ENCODE measurements around the gene PHETA1.

The PHETA1 gene

DNA sequence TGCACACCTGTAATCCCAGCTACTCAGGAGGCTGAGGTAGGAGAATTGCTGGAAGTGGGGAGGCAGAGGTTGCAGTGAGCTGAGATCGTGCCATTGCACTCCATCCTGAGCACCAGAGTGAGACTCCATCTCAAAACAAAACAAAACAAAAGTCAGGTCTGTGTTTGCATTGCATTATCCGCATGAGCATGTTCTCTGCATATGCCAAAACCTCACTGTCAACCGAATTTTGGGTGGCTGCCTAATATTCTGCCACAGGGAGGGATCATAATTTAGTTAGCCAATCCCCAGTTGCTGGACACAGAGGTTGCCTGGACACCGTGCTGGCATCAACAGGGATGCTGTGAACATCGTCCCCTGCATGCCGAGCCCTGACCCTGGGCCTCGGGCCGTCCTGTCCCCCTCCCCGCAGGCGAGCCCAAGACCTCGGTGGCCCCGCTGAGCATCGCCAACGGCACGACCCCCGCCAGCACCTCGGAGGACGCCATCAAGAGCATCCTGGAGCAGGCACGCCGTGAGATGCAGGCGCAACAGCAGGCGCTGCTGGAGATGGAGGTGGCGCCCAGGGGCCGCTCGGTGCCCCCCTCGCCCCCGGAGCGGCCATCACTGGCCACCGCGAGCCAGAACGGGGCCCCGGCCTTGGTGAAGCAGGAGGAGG, 49.2 kb downstream of the PHETA1 start:
- Histone ChIP-seq H3K79me2 (ENCODE audit: insufficient read depth, low read length) (no peaks in the 10 kb centered on the region), H3K9ac (ENCODE audit: low read length) (no peak overlapping the region), H4K20me1 (ENCODE audit: insufficient read depth, low read length) (no peaks in the 10 kb centered on the region), H3K27me3 (ENCODE audit: insufficient read depth, low read length) (no peaks in the 10 kb centered on the region), H3K9me3 (ENCODE audit: low read length) (no peaks in the 10 kb centered on the region), H3K4me1 (ENCODE audit: insufficient read depth, low read length, severe bottlenecking) (no peaks in the 10 kb centered on the region), H2AFZ (ENCODE audit: low read length) (no peak overlapping the region), H3K36me3 (ENCODE audit: insufficient read depth, low read length) (no peaks in the 10 kb centered on the region), H3K27ac (ENCODE audit: low read depth, low read length, poor library complexity, severe bottlenecking) (no peak overlapping the region), H3K9me2 (ENCODE audit: low read depth, low read length) (no peaks in the 10 kb centered on the region), H3K4me2 (ENCODE audit: low read length) (no peak overlapping the region), H3K4me3 (ENCODE audit: low read depth, low read length, poor library complexity, severe bottlenecking) (no peak overlapping the region), H3F3A (ENCODE audit: insufficient read depth, low read length) (no peaks in the 10 kb centered on the region)
- no peak for TF ChIP-seq EZH2 (IDR thresholded peaks at IDR 0.05; ENCODE audit: borderline replicate concordance, low read length)
- TF ChIP-seq, protein P1, sequence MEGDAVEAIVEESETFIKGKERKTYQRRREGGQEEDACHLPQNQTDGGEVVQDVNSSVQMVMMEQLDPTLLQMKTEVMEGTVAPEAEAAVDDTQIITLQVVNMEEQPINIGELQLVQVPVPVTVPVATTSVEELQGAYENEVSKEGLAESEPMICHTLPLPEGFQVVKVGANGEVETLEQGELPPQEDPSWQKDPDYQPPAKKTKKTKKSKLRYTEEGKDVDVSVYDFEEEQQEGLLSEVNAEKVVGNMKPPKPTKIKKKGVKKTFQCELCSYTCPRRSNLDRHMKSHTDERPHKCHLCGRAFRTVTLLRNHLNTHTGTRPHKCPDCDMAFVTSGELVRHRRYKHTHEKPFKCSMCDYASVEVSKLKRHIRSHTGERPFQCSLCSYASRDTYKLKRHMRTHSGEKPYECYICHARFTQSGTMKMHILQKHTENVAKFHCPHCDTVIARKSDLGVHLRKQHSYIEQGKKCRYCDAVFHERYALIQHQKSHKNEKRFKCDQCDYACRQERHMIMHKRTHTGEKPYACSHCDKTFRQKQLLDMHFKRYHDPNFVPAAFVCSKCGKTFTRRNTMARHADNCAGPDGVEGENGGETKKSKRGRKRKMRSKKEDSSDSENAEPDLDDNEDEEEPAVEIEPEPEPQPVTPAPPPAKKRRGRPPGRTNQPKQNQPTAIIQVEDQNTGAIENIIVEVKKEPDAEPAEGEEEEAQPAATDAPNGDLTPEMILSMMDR (IDR thresholded peaks at IDR 0.05; ENCODE audit: low read length) = no peak

- H3K4me1 ChIP-seq (ENCODE audit: insufficient read depth, low read length, severe bottlenecking) = no peaks in the 10 kb centered on the region
- no peak overlapping the region for H3K4me2 ChIP-seq (ENCODE audit: low read length)
- H3K9me2 ChIP-seq (ENCODE audit: low read depth, low read length) = no peaks in the 10 kb centered on the region
- no peaks in the 10 kb centered on the region for H3K27me3 ChIP-seq (ENCODE audit: insufficient read depth, low read length)
- H3F3A ChIP-seq (ENCODE audit: insufficient read depth, low read length) = no peaks in the 10 kb centered on the region
- H3K79me2 ChIP-seq (ENCODE audit: insufficient read depth, low read length) = no peaks in the 10 kb centered on the region
- H4K20me1 ChIP-seq (ENCODE audit: insufficient read depth, low read length) = no peaks in the 10 kb centered on the region
- no peak overlapping the region for H3K4me3 ChIP-seq (ENCODE audit: low read depth, low read length, poor library complexity, severe bottlenecking)
- no peak overlapping the region for H3K9ac ChIP-seq (ENCODE audit: low read length)
- no peaks in the 10 kb centered on the region for H3K9me3 ChIP-seq (ENCODE audit: low read length)
- no peak for TF ChIP-seq EZH2 (IDR thresholded peaks at IDR 0.05; ENCODE audit: borderline replicate concordance, low read length)
- TF ChIP-seq, protein P1 (IDR thresholded peaks at IDR 0.05; ENCODE audit: low read length) = no peak
- no peak overlapping the region for H3K27ac ChIP-seq (ENCODE audit: low read depth, low read length, poor library complexity, severe bottlenecking)
- H3K36me3 ChIP-seq (ENCODE audit: insufficient read depth, low read length) = no peaks in the 10 kb centered on the region
- no peak overlapping the region for H2AFZ ChIP-seq (ENCODE audit: low read length)
Observed at GRCh38 chr12:111318450-111318849, 50.4 kb downstream of the PHETA1 start.

DNA sequence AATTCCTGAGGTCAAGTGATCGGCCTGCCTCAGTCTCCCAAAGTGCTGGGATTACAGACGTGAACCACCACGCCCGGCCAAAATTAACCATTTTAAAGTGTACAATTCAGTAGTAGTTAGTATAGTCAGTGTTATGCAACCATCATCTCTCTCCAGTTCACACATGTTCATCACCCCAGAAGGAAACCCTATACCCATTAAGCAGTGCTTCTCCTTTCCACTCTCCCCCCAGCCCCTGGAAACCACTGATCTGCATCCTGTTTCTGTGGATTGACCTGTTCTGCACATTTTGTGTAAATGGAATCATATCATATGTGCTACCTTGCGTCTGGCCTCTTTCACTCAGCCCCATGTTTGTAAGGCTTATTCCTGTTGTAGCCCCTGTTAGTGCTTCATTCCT, 52.2 kb downstream of the PHETA1 start:
- Histone ChIP-seq H3K27me3 (ENCODE audit: insufficient read depth, low read length) (no peaks in the 10 kb centered on the region), H2AFZ (ENCODE audit: low read length) (no peak overlapping the region), H3K9me3 (ENCODE audit: low read length) (no peaks in the 10 kb centered on the region), H3K4me1 (ENCODE audit: insufficient read depth, low read length, severe bottlenecking) (no peaks in the 10 kb centered on the region), H3K27ac (ENCODE audit: low read depth, low read length, poor library complexity, severe bottlenecking) (no peak overlapping the region), H3K9ac (ENCODE audit: low read length) (no peak overlapping the region), H3K9me2 (ENCODE audit: low read depth, low read length) (no peaks in the 10 kb centered on the region), H3K4me2 (ENCODE audit: low read length) (no peak overlapping the region), H3K36me3 (ENCODE audit: insufficient read depth, low read length) (no peaks in the 10 kb centered on the region), H4K20me1 (ENCODE audit: insufficient read depth, low read length) (no peaks in the 10 kb centered on the region), H3F3A (ENCODE audit: insufficient read depth, low read length) (no peaks in the 10 kb centered on the region), H3K79me2 (ENCODE audit: insufficient read depth, low read length) (no peaks in the 10 kb centered on the region), H3K4me3 (ENCODE audit: low read depth, low read length, poor library complexity, severe bottlenecking) (no peak overlapping the region)
- no peak for TF ChIP-seq EZH2 (IDR thresholded peaks at IDR 0.05; ENCODE audit: borderline replicate concordance, low read length)
- TF ChIP-seq, protein P1 (IDR thresholded peaks at IDR 0.05; ENCODE audit: low read length) = no peak
